Measurements from ENCODE around the gene ADGRG1.

Gene ADGRG1

GRCh38 chr16:57648581-57649442, 20.4 kb downstream of the ADGRG1 start:
- DNase-seq (ENCODE audit: low read depth), result peak; percentile 79

- DNase-seq (ENCODE audit: low read depth), result no peak
Observed at GRCh38 chr16:57649443-57649751, 21.0 kb downstream of the ADGRG1 start.

DNA sequence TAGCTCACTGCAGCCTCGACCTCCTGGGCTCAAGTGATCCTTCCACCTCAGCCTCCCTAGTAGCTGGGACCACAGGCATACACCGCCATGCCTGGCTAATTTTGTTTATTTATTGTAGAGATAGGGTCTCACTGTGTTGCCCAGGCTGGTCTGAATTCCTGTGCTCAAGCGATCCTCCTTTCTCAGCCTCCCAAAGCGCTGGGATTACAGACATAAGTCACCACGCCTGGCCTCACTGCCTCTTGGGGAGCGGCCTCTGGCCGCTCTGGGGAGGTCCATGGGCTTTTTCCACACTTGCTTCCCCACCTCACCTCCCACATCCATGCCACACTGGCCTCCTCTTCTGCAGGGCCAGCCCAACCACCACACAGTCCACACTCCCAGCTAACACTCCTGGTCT, 21.4 kb downstream of the ADGRG1 start:
- DNase-seq (ENCODE audit: low read depth), result no peak

DNA sequence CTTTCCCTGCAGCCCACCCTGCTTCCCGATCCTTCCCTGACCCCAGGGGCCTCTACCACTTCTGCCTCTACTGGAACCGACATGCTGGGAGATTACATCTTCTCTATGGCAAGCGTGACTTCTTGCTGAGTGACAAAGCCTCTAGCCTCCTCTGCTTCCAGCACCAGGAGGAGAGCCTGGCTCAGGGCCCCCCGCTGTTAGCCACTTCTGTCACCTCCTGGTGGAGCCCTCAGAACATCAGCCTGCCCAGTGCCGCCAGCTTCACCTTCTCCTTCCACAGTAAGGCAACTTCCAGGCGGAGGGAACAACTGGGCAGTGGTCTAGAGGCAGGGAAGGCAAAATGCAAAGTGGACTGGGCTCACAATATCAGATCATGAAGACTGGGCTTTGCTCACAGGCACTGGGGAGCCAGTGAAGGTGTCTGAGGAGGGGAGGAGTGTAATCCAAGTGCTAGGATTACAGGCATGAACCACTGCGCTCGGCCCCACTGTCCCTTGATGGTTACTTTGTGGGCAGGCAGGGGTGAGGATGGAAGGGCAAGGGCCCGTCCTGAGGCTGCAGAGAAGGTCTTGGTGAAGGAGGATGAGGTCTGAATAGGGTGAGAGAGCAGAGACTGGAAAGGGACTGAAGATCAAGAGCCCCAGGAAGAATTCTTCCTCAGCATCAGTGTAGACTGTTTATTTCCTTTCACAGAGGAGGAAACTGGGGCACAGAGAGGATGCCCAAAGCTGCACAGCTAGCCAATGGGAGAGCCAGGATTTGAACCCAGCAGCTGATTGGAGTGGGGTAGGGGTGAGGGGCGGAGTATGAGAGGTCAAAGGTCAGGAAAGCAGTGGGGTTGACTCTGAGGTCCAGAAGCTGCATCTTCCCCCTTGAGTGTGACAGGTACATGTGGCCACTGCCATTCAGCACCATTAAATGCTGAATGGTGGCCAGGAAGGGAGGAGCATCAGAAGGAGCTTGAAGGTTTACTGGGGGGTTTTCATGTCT, 23.2 kb downstream of the ADGRG1 start:
- no peak for DNase-seq (ENCODE audit: low read depth)

- no peak for DNase-seq (ENCODE audit: low read depth)
Observed at GRCh38 chr16:57652695-57653471, 24.5 kb downstream of the ADGRG1 start.

GRCh38 chr16:57653936-57654335, 25.5 kb downstream of the ADGRG1 start:
- DNase-seq (ENCODE audit: low read depth), result no peak

DNA sequence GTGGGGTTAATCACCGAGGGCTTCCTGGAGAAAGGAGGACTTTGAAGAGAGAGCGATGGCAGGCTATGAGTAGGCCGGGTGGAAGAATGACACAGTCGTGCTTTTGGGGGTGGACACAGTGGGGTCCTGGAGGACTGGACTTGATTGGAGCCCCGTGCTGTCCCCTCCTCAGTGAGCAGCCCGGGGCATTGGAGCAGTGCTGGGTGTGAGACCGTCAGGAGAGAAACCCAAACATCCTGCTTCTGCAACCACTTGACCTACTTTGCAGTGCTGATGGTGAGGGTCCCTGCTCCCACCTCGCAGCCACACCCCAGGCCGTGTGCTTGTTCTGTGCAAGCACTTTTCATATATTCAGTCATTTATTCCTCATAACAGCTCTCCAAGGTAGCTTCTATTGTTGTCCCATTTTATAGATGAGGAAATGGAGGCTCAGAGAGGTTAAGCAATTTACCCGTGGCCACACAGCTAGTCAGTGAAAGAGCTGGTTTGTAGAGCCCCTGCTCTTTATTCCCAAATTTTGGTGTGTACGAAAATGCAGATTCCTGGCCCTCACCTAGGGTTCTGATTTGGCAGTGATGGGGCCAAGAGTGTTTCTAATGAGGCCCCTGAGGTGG, 28.0 kb downstream of the ADGRG1 start:
- DNase-seq (ENCODE audit: low read depth), result no peak

GRCh38 chr16:57657228-57657627, 28.8 kb downstream of the ADGRG1 start:
- DNase-seq (ENCODE audit: low read depth), result no peak

DNA sequence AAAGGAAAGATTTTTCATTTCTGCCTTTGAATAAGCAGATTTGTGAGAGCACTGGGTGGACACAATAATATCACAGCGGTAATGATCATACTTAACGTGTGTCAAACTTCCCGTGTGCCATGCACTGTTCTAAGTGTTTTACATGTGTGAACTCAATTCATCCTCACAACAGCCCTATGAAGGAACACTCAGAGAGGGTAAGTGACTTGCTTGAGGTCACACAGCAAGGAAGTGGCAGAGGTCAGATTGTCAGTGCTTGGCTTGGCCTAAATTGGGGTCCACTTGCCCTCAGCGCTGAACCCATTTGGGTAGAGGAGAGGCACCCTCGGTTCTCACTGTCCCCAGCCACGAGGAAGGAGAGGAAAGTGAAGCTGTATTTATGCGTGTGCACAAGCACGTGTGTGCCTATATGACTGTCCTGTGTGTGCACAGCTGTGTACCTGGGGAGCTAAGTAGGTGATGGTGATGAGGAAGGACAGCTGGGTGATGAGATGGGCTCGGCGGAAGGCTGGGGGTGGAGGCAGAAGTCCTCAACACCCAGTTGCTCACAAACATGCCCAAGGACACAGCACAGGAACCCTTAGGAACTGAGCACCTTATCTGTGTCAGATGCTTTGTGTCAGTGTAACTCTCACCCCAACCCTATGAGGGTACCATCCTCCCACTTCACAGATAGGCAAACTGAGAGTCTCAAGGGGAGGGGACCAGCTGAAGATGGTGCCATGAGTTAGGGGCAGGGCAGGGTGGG, 29.9 kb downstream of the ADGRG1 start:
- DNase-seq (ENCODE audit: low read depth), result no peak

DNA sequence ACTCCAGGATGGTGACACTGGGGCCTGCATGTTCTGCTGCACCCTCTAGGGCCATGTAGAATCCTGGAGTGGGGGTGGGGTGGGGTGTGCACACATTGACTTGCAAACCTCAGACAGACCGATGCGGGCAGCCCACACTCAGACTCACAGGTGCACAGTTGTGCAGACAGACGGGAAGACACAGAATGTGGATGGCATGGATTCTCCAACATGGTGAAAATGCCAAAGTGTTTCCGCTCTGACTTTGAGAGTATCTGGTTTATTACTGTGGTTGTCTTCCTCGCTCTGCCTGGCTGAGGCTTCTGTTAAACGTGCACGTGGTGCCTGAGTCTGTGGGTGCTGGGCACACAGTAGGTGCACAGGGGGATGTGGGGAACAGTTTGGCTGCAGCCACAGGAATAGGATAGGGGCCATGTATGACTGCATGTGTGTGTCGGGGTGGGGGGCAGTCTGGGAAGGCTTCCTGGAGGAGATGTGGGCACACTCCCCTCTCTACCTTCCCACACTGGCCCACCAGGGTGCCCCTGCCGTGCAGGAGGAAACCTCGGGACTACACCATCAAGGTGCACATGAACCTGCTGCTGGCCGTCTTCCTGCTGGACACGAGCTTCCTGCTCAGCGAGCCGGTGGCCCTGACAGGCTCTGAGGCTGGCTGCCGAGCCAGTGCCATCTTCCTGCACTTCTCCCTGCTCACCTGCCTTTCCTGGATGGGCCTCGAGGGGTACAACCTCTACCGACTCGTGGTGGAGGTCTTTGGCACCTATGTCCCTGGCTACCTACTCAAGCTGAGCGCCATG, 30.6 kb downstream of the ADGRG1 start:
- DNase-seq (ENCODE audit: low read depth), result no peak

GRCh38 chr16:57660715-57661463, 32.5 kb downstream of the ADGRG1 start:
- no peak for DNase-seq (ENCODE audit: low read depth)

DNA sequence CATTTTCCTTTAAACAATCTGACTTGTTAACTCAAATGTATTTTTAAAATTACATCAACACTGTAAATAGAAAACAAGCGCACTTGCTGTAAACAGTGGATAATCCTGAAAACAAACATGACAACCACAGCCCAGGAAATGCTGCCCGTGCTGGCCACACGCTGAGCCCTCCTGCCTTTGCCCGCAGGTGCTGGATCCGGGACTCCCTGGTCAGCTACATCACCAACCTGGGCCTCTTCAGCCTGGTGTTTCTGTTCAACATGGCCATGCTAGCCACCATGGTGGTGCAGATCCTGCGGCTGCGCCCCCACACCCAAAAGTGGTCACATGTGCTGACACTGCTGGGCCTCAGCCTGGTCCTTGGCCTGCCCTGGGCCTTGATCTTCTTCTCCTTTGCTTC, 33.1 kb downstream of the ADGRG1 start:
- no peak for DNase-seq (ENCODE audit: low read depth)

DNA sequence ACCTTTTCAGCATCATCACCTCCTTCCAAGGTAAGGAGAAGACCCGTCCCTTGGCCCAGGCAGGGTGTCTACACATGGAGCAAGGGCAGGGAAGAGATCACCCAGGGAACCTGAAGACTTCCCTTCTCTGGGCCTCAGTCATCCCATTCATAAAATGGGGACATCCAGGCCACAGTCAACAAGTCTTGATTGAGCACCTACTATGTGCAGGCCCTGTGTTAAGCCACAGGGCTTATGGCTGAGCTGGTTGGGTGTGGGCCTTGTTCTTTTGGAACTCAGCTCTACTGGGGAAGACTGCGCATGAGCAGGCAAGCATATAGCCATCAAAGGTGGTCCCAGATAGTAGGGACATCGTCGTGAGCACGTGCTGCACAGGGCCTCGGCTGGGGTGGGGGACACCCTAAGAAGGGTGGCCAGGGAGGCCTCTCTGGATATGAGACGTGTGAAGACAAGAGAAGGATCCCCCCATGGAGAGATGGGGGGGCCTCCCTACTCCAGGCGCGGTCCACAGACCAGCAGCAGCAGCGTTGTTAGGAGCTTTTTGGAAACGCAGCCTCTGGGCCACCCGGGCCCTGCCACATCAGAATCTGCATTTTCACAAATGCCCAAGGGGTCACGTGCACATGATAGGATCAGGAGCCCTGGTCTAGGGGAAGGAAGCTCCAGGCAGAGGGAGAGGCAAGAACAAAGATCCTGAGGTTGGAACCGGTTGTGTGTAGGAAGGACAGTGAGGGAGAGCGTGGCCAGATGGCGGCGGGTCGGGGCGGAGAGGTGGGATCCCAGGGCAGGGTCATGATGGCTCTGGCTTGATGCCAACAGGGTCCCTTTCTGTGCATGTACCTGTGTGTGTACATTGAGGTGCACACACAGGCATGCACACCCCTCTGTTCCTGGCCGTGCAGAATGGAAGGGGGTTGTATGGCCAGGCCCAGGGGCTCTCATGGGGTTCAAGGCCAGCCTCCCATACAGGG, 33.8 kb downstream of the ADGRG1 start:
- DNase-seq (ENCODE audit: low read depth), result no peak

- DNase-seq (ENCODE audit: low read depth), result no peak
Observed at GRCh38 chr16:57663436-57663835, 35.0 kb downstream of the ADGRG1 start.

GRCh38 chr16:57663917-57664661, 35.7 kb downstream of the ADGRG1 start:
- DNase-seq (ENCODE audit: low read depth), result no peak

- no peak for DNase-seq (ENCODE audit: low read depth)
Observed at GRCh38 chr16:57664662-57665025, 36.2 kb downstream of the ADGRG1 start.

GRCh38 chr16:57665541-57665940, 37.1 kb downstream of the ADGRG1 start:
- no peak for DNase-seq (ENCODE audit: low read depth)

All from activated T-helper 9 cell treated with anti-CD3 and anti-CD28 coated beads, Interleukin-2, amount 50 U/mL, for 16 hours (primary cell).